Osteoblast (primary cell): ENCODE results near the gene DCST2. TPM values are rescaled to one million over a fixed set of nuclear protein-coding genes. Genes with fewer than 3 reads are reported as not detected.

Experiments used
- DNase-seq: peaks from one replicate; pipeline ENCODE4 v3.0.0; 2011; ENCODE audit warnings: low spot score, mixed read lengths; ENCODE audit not compliant: insufficient read length; ENCODE audit errors: missing footprints
- H2AFZ ChIP-seq: 2 replicates; pipeline ENCODE4 v1.6.0; 2011; ENCODE audit warnings: mild to moderate bottlenecking, low read length
- H3K27ac ChIP-seq: 2 replicates; pipeline ENCODE4 v1.5.1; 2011; ENCODE audit warnings: mild to moderate bottlenecking, low read depth, low read length, moderate library complexity
- H3K27me3 ChIP-seq: 2 replicates; pipeline ENCODE4 v1.6.0; 2012; ENCODE audit warnings: mild to moderate bottlenecking, control low read depth, inconsistent platforms, low read length, moderate library complexity; ENCODE audit not compliant: insufficient read depth
- H3K36me3 ChIP-seq: 2 replicates; pipeline ENCODE4 v1.5.1; 2011; ENCODE audit warnings: mild to moderate bottlenecking, low read length, control low read depth, moderate library complexity; ENCODE audit not compliant: insufficient read depth
- H3K4me1 ChIP-seq: 2 replicates; pipeline ENCODE4 v1.5.1; 2011; ENCODE audit warnings: mild to moderate bottlenecking, low read length, control low read depth, moderate library complexity; ENCODE audit not compliant: insufficient read depth
- H3K4me2 ChIP-seq: 2 replicates; pipeline ENCODE4 v1.6.0; 2011; ENCODE audit warnings: mild to moderate bottlenecking, low read length; ENCODE audit not compliant: insufficient read depth
- H3K4me3 ChIP-seq: fragments of 200-600 bp; sonication (generic); 3 replicates; pipeline ENCODE4 v1.5.1; 2012; ENCODE audit warnings: mild to moderate bottlenecking, low read length, inconsistent platforms; ENCODE audit not compliant: insufficient read depth
- H3K79me2 ChIP-seq: 2 replicates; pipeline ENCODE4 v1.6.0; 2012; ENCODE audit warnings: mild to moderate bottlenecking, low read length, control low read depth, inconsistent platforms; ENCODE audit not compliant: insufficient read depth
- H3K9me3 ChIP-seq: 2 replicates; pipeline ENCODE4 v1.5.1; 2011; ENCODE audit warnings: low read depth, low read length, control low read depth
- H4K20me1 ChIP-seq: 2 replicates; pipeline ENCODE4 v1.6.0; 2012; ENCODE audit warnings: mild to moderate bottlenecking, low read length, control low read depth; ENCODE audit not compliant: insufficient read depth
- CTCF ChIP-seq: IDR thresholded peaks from 2 replicates; pipeline ENCODE4 v1.5.1; 2011; ENCODE audit warnings: mild to moderate bottlenecking, low read depth, low read length, moderate library complexity; ENCODE audit errors: extremely low read depth
- total RNA-seq: library from RNA; depleted of rRNA; stranded (reverse); fragments of >200 nt; gene quantifications from 2 replicates; pipeline ENCODE4 v1.2.3, GENCODE V29; 2012

DCST2 gene
- total RNA-seq, 1 donor, result not detected

GRCh38 chr1:155076371-155076770, 42.8 kb upstream of the DCST2 start:
- Histone ChIP-seq H3K4me2 (no peak overlapping the region), H3K4me1 (peaks cover 4% of the 10 kb centered on the region), H4K20me1 (peaks cover 3% of the 10 kb centered on the region), H2AFZ (no peak overlapping the region), H3K79me2 (no peaks in the 10 kb centered on the region), H3K27ac (no peak overlapping the region), H3K36me3 (no peaks in the 10 kb centered on the region), H3K27me3 (peaks cover 42% of the 10 kb centered on the region), H3K9me3 (no peaks in the 10 kb centered on the region), H3K4me3 (no peak overlapping the region)
- no peak for TF ChIP-seq CTCF
- DNase-seq, result no peak

- Histone ChIP-seq H3K27me3 (peaks cover 34% of the 10 kb centered on the region), H3K79me2 (no peaks in the 10 kb centered on the region), H4K20me1 (no peaks in the 10 kb centered on the region), H2AFZ (no peak overlapping the region), H3K4me1 (peaks cover 7% of the 10 kb centered on the region), H3K9me3 (no peaks in the 10 kb centered on the region), H3K27ac (no peak overlapping the region), H3K4me3 (no peak overlapping the region), H3K36me3 (no peaks in the 10 kb centered on the region), H3K4me2 (no peak overlapping the region)
- TF ChIP-seq CTCF, result no peak
- peak; percentile 58 for DNase-seq
Observed at GRCh38 chr1:155075535-155075934, 42.0 kb upstream of the DCST2 start.

- Histone ChIP-seq H3K4me1 (peaks cover 5% of the 10 kb centered on the region), H4K20me1 (no peaks in the 10 kb centered on the region), H3K79me2 (no peaks in the 10 kb centered on the region), H3K27me3 (peaks cover 16% of the 10 kb centered on the region), H3K27ac (no peak overlapping the region), H3K4me2 (no peak overlapping the region), H3K36me3 (no peaks in the 10 kb centered on the region), H2AFZ (no peak overlapping the region), H3K4me3 (no peak overlapping the region), H3K9me3 (no peaks in the 10 kb centered on the region)
- peak; percentile 23 for DNase-seq
- no peak for TF ChIP-seq CTCF
Observed at GRCh38 chr1:155073377-155074242, 40.0 kb upstream of the DCST2 start.

GRCh38 chr1:155072531-155073289, 39.1 kb upstream of the DCST2 start:
- no peak for TF ChIP-seq CTCF
- H3K36me3 ChIP-seq, result no peaks in the 10 kb centered on the region
- H3K27me3 ChIP-seq, result peaks cover 16% of the 10 kb centered on the region
- no peak overlapping the region for H3K4me2 ChIP-seq
- H2AFZ ChIP-seq, result no peak overlapping the region
- H3K27ac ChIP-seq, result no peak overlapping the region
- H3K4me1 ChIP-seq, result peaks cover 5% of the 10 kb centered on the region
- H4K20me1 ChIP-seq, result no peaks in the 10 kb centered on the region
- H3K79me2 ChIP-seq, result no peaks in the 10 kb centered on the region
- H3K9me3 ChIP-seq, result no peaks in the 10 kb centered on the region
- peak; percentile 63 for DNase-seq
- H3K4me3 ChIP-seq, result no peak overlapping the region
